DOHH2 (cell line): ENCODE results near the gene DCDC2.
"Not testable (repeated sequence)": the region's sequence is repeated elsewhere in the genome, so short reads cannot be mapped to it uniquely, and the experiment has no call there.

Source experiments
- H3F3A ChIP-seq: fragments of 200-600 bp; sonication (generic), shearing (Covaris generic); 2 replicates; pipeline ENCODE4 v1.6.0; 2016; ENCODE audit warnings: antibody characterized with exemption, mild to moderate bottlenecking; ENCODE audit not compliant: control insufficient read depth, insufficient read depth
- H3K27ac ChIP-seq: fragments of 200-600 bp; sonication (generic); 2 replicates; pipeline ENCODE4 v1.5.1; 2014; ENCODE audit warnings: low read depth, mild to moderate bottlenecking, low read length, moderate library complexity
- H3K27me3 ChIP-seq: fragments of 200-600 bp; sonication (generic); 2 replicates; pipeline ENCODE4 v1.6.1; 2014; ENCODE audit warnings: mild to moderate bottlenecking, low read length, mixed read lengths; ENCODE audit not compliant: control insufficient read depth
- H3K36me3 ChIP-seq: fragments of 200-600 bp; sonication (generic); 2 replicates; pipeline ENCODE4 v1.6.1; 2014; ENCODE audit warnings: mild to moderate bottlenecking, low read length, moderate library complexity, mixed read lengths; ENCODE audit not compliant: control insufficient read depth
- H3K4me1 ChIP-seq: fragments of 200-600 bp; sonication (generic); 2 replicates; pipeline ENCODE4 v1.6.1; 2014; ENCODE audit warnings: mild to moderate bottlenecking, low read length, mixed read lengths; ENCODE audit not compliant: control insufficient read depth
- H3K4me2 ChIP-seq: fragments of 200-600 bp; sonication (generic); 2 replicates; pipeline ENCODE4 v1.6.0; 2014; ENCODE audit warnings: mild to moderate bottlenecking, low read length, moderate library complexity
- H3K4me3 ChIP-seq: fragments of 200-600 bp; sonication (generic); 2 replicates; pipeline ENCODE4 v1.5.1; 2014; ENCODE audit warnings: mild to moderate bottlenecking, low read length, mixed read lengths
- H3K79me2 ChIP-seq: fragments of 200-600 bp; sonication (generic); 2 replicates; pipeline ENCODE4 v1.6.1; 2014; ENCODE audit warnings: mild to moderate bottlenecking, low read length, mixed read lengths; ENCODE audit not compliant: control insufficient read depth
- H3K9me2 ChIP-seq: fragments of 200-600 bp; sonication (generic); replicated peaks from 2 replicates; pipeline ENCODE4 v1.6.1; 2014; ENCODE audit warnings: mild to moderate bottlenecking, low read length, mixed read lengths; ENCODE audit not compliant: control insufficient read depth
- H3K9me3 ChIP-seq: fragments of 200-600 bp; sonication (generic); 2 replicates; pipeline ENCODE4 v1.6.1; 2014; ENCODE audit warnings: antibody characterized with exemption, low read length, mixed read lengths; ENCODE audit not compliant: control insufficient read depth, insufficient read depth
- H4K20me1 ChIP-seq: fragments of 200-600 bp; sonication (generic); 2 replicates; pipeline ENCODE4 v1.6.0; 2014; ENCODE audit warnings: low read depth, mild to moderate bottlenecking, antibody characterized with exemption, low read length, moderate library complexity; ENCODE audit not compliant: control insufficient read depth, insufficient read depth
- EZH2phosphoT487 ChIP-seq: fragments of 200-600 bp; sonication (generic); IDR thresholded peaks from 2 replicates; pipeline ENCODE4 v1.6.1; 2017; ENCODE audit warnings: borderline replicate concordance, mild to moderate bottlenecking, antibody characterized with exemption, low read length, moderate library complexity, mixed read lengths
- TF ChIP-seq, protein P1 (sequence below): fragments of 200-600 bp; sonication (generic); IDR thresholded peaks from one replicate; pipeline ENCODE4 v1.5.1; 2014; ENCODE audit warnings: antibody characterized with exemption, mild to moderate bottlenecking, low read depth, low read length; ENCODE audit not compliant: poor library complexity, severe bottlenecking

DCDC2 gene

GRCh38 chr6:24376871-24377270 lies 19.0 kb upstream of the DCDC2 start:
- H3K4me3 ChIP-seq, result no peak overlapping the region
- H3K27ac ChIP-seq, result no peak overlapping the region
- no peak for TF ChIP-seq EZH2phosphoT487
- TF ChIP-seq, protein P1, sequence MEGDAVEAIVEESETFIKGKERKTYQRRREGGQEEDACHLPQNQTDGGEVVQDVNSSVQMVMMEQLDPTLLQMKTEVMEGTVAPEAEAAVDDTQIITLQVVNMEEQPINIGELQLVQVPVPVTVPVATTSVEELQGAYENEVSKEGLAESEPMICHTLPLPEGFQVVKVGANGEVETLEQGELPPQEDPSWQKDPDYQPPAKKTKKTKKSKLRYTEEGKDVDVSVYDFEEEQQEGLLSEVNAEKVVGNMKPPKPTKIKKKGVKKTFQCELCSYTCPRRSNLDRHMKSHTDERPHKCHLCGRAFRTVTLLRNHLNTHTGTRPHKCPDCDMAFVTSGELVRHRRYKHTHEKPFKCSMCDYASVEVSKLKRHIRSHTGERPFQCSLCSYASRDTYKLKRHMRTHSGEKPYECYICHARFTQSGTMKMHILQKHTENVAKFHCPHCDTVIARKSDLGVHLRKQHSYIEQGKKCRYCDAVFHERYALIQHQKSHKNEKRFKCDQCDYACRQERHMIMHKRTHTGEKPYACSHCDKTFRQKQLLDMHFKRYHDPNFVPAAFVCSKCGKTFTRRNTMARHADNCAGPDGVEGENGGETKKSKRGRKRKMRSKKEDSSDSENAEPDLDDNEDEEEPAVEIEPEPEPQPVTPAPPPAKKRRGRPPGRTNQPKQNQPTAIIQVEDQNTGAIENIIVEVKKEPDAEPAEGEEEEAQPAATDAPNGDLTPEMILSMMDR, result no peak

GRCh38 chr6:24374612-24375011 lies 16.8 kb upstream of the DCDC2 start:
- H3K27me3 ChIP-seq, result peaks cover 3% of the 10 kb centered on the region; the same call in 1 of the 2 replicates
- H3K9me3 ChIP-seq, result no peaks in the 10 kb centered on the region
- H3K4me2 ChIP-seq, result no peak overlapping the region
- H3K4me1 ChIP-seq, result no peaks in the 10 kb centered on the region
- H3K27ac ChIP-seq, result no peak overlapping the region
- H3K9me2 ChIP-seq, result no peaks in the 10 kb centered on the region
- H4K20me1 ChIP-seq, result no peaks in the 10 kb centered on the region
- H3F3A ChIP-seq, result no peaks in the 10 kb centered on the region
- no peaks in the 10 kb centered on the region for H3K79me2 ChIP-seq
- TF ChIP-seq, protein P1, result no peak
- no peak for TF ChIP-seq EZH2phosphoT487
- H3K4me3 ChIP-seq, result no peak overlapping the region
- H3K36me3 ChIP-seq, result no peaks in the 10 kb centered on the region

More at GRCh38 chr6:24376871-24377270, 19.0 kb upstream of the DCDC2 start:
- H3K36me3 ChIP-seq, result no peaks in the 10 kb centered on the region
- no peaks in the 10 kb centered on the region for H4K20me1 ChIP-seq
- H3K4me2 ChIP-seq, result no peak overlapping the region
- H3K4me1 ChIP-seq, result no peaks in the 10 kb centered on the region
- no peaks in the 10 kb centered on the region for H3K79me2 ChIP-seq
- H3F3A ChIP-seq, result no peaks in the 10 kb centered on the region
- peaks cover 3% of the 10 kb centered on the region; the same call in 1 of the 2 replicates for H3K27me3 ChIP-seq
- H3K9me2 ChIP-seq, result no peaks in the 10 kb centered on the region
- H3K9me3 ChIP-seq, result no peaks in the 10 kb centered on the region

GRCh38 chr6:24365103-24365633 lies 7.3 kb upstream of the DCDC2 start:
- H4K20me1 ChIP-seq, H3K36me3 ChIP-seq, H3K27ac ChIP-seq, H3F3A ChIP-seq, H3K27me3 ChIP-seq, H3K4me3 ChIP-seq, H3K4me2 ChIP-seq, H3K4me1 ChIP-seq, H3K79me2 ChIP-seq, H3K9me3 ChIP-seq, H3K9me2 ChIP-seq: not testable (repeated sequence)

- not testable (repeated sequence) for H3K79me2 ChIP-seq, H3K36me3 ChIP-seq, H3K4me3 ChIP-seq, H3K27ac ChIP-seq, H3K4me2 ChIP-seq, H3K27me3 ChIP-seq, H3K9me3 ChIP-seq, H4K20me1 ChIP-seq, H3F3A ChIP-seq, H3K9me2 ChIP-seq
- peaks cover 12% of the 10 kb centered on the region for H3K4me1 ChIP-seq
Measured at GRCh38 chr6:24362363-24362762, 4.5 kb upstream of the DCDC2 start.
